HL-60/S4 treated with phorbol 12-myristate 13-acetate at 8.2 ng/mL for 4 days and 3 days (cell line): ENCODE data around the gene RABL3.
"Not testable (repeated sequence)": the region's sequence is repeated elsewhere in the genome, so short reads cannot be mapped to it uniquely, and the experiment has no call there.

ENCODE experiments used
- in situ Hi-C: fragments of 300-500 bp; cut with MboI; formaldehyde crosslinking; loops from 2 replicates; pipeline ENCODE4 v1.15.0; 2022; ENCODE audit warnings: low sequenced_read_pairs

RABL3 gene

GRCh38 chr3:120742198-120742848, at the start of gene RABL3, which contains the start of gene GTF2E1:
TSS of gene RABL3 (minus strand) at chr3:120742516. CDS start at chr3:120742507, 9 bp downstream.
TSS of gene GTF2E1 (plus strand) at chr3:120742744. CDS start at chr3:120750553, 7,809 bp downstream.
- in situ Hi-C loops = no loop called here

- in situ Hi-C loops = loop anchor here (10.0 kb wide), 1 partner anchor 227 kb away; no protein-coding TSS in a partner anchor
These were observed 49.6 kb upstream of the RABL3 start for GRCh38 chr3:120791913-120792312.

GRCh38 chr3:120791010-120791409, 48.7 kb upstream of the RABL3 start:
- in situ Hi-C loops = loop anchor here (10.0 kb wide), 1 partner anchor 226 kb away; no protein-coding TSS in a partner anchor

GRCh38 chr3:120785832-120786231, 43.5 kb upstream of the RABL3 start:
- in situ Hi-C loops = not testable (repeated sequence)

GRCh38 chr3:120780977-120781376, 38.7 kb upstream of the RABL3 start:
- in situ Hi-C loops = no loop called here

- in situ Hi-C loops = no loop called here
These were observed 36.5 kb upstream of the RABL3 start for GRCh38 chr3:120778776-120779175.

GRCh38 chr3:120775411-120775810, 33.1 kb upstream of the RABL3 start:
- in situ Hi-C loops = no loop called here

GRCh38 chr3:120773932-120774331, 31.6 kb upstream of the RABL3 start:
- in situ Hi-C loops = no loop called here

- in situ Hi-C loops = no loop called here
These were observed 29.8 kb upstream of the RABL3 start for GRCh38 chr3:120772081-120772480.

- in situ Hi-C loops = no loop called here
These were observed 28.6 kb upstream of the RABL3 start for GRCh38 chr3:120770891-120771290.

- in situ Hi-C loops = no loop called here
These were observed 27.1 kb upstream of the RABL3 start for GRCh38 chr3:120769436-120769835.

- in situ Hi-C loops = no loop called here
These were observed 24.8 kb upstream of the RABL3 start for GRCh38 chr3:120767106-120767505.

GRCh38 chr3:120766576-120766975, 24.3 kb upstream of the RABL3 start:
- in situ Hi-C loops = no loop called here

- in situ Hi-C loops = no loop called here
These were observed 23.6 kb upstream of the RABL3 start for GRCh38 chr3:120765830-120766493.

GRCh38 chr3:120764206-120764605, 21.9 kb upstream of the RABL3 start:
- in situ Hi-C loops = no loop called here

- in situ Hi-C loops = no loop called here
These were observed 21.3 kb upstream of the RABL3 start for GRCh38 chr3:120763601-120764000.

GRCh38 chr3:120762615-120763014, 20.3 kb upstream of the RABL3 start:
- in situ Hi-C loops = no loop called here

GRCh38 chr3:120758551-120758950, 16.2 kb upstream of the RABL3 start:
- in situ Hi-C loops = not testable (repeated sequence)

- in situ Hi-C loops = no loop called here
These were observed 13.7 kb upstream of the RABL3 start for GRCh38 chr3:120756061-120756460.

GRCh38 chr3:120753810-120754209, 11.5 kb upstream of the RABL3 start:
- in situ Hi-C loops = no loop called here

GRCh38 chr3:120752865-120753264, 10.5 kb upstream of the RABL3 start:
- in situ Hi-C loops = no loop called here

GRCh38 chr3:120752230-120752629, 9.9 kb upstream of the RABL3 start:
- in situ Hi-C loops = no loop called here
